ENCODE results near the gene IFI35. TPM values are rescaled to one million over a fixed set of nuclear protein-coding genes. Genes with fewer than 3 reads are reported as not detected.

The IFI35 gene
- total RNA-seq, 2 donors from 2014 or later: 3.0 to 5.1 TPM

DNA sequence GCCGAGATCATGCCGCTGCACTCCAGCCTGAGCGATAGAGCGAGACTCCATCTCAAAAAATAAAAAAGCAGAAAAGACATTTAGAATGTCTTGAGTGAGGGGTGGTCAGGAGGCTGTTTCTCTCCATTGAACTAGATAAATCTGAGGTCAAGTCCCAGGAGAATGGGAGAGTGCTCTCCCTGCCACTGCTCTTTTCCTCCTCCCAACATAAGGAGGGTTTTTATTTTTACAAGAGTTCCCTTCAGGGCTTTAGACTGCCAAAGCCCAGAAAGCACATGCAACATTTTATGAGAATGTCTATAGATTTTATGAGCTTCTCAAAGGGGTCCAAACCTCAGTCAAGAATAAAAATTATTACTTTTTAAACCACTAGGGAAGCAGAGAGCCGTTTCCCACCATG is 20.0 kb downstream of the IFI35 start:
- 97 to 100% methylated on average over 1 to 5 of the region's 5 CpGs for WGBS, 2 experiments (ENCODE audit: insufficient coverage in 1 of 2, insufficient read length in 1 of 2)
- DNase-seq: no peak
- Mint-ChIP-seq H3K4me3 (peak overlapping the region; percentile 70), H3K4me1 (peaks cover 25% of the 10 kb centered on the region), H3K27me3 (ENCODE audit: insufficient read depth) (no peaks in the 10 kb centered on the region), H3K9me3 (no peaks in the 10 kb centered on the region), H3K36me3 (ENCODE audit: low read depth) (peaks cover 21% of the 10 kb centered on the region), H3K27ac (no peak overlapping the region)
- no peak for TF ChIP-seq CTCF (conservative IDR thresholded peaks at IDR 0.05)
- no peaks in the 10 kb centered on the region for H3K27me3 ChIP-seq (ENCODE audit: control insufficient read depth, insufficient read depth, low read length, poor library complexity, severe bottlenecking)
- no peak overlapping the region for H3K27ac ChIP-seq (ENCODE audit: low read depth, low read length)
- H3K4me3 ChIP-seq (ENCODE audit: low read length): no peak overlapping the region
- H3K36me3 ChIP-seq (ENCODE audit: control insufficient read depth, insufficient read depth, low read length): no peaks in the 10 kb centered on the region
- H3K9ac ChIP-seq (ENCODE audit: extremely low read depth, low read length, poor library complexity, severe bottlenecking): no peak overlapping the region
- no peaks in the 10 kb centered on the region for H3K9me3 ChIP-seq (ENCODE audit: control insufficient read depth, low read length)
- H3K4me1 ChIP-seq (ENCODE audit: control insufficient read depth, insufficient read depth, low read length): peaks cover 4% of the 10 kb centered on the region

- no peak overlapping the region for H3K27ac Mint-ChIP-seq
- Histone ChIP-seq H3K9me3 (ENCODE audit: control insufficient read depth, low read length) (no peaks in the 10 kb centered on the region), H3K27ac (ENCODE audit: low read depth, low read length) (no peak overlapping the region), H3K27me3 (ENCODE audit: control insufficient read depth, insufficient read depth, low read length, poor library complexity, severe bottlenecking) (no peaks in the 10 kb centered on the region), H3K4me1 (ENCODE audit: control insufficient read depth, insufficient read depth, low read length) (peaks cover 5% of the 10 kb centered on the region), H3K9ac (ENCODE audit: extremely low read depth, low read length, poor library complexity, severe bottlenecking) (no peak overlapping the region), H3K36me3 (ENCODE audit: control insufficient read depth, insufficient read depth, low read length) (no peaks in the 10 kb centered on the region), H3K4me3 (ENCODE audit: low read length) (no peak overlapping the region)
- WGBS, 2 experiments (ENCODE audit: insufficient coverage in 1 of 2, insufficient read length in 1 of 2): 79 to 87% methylated on average over 4 to 7 of the region's 9 CpGs
- H3K4me1 Mint-ChIP-seq: peaks cover 28% of the 10 kb centered on the region
- no peak overlapping the region for H3K4me3 Mint-ChIP-seq
- peaks cover 21% of the 10 kb centered on the region for H3K36me3 Mint-ChIP-seq (ENCODE audit: low read depth)
- H3K27me3 Mint-ChIP-seq (ENCODE audit: insufficient read depth): no peaks in the 10 kb centered on the region
- DNase-seq: peak; percentile 80
- TF ChIP-seq CTCF (conservative IDR thresholded peaks at IDR 0.05): no peak
- no peaks in the 10 kb centered on the region for H3K9me3 Mint-ChIP-seq
These were observed 20.8 kb downstream of the IFI35 start for GRCh38 chr17:43027091-43028032.

DNA sequence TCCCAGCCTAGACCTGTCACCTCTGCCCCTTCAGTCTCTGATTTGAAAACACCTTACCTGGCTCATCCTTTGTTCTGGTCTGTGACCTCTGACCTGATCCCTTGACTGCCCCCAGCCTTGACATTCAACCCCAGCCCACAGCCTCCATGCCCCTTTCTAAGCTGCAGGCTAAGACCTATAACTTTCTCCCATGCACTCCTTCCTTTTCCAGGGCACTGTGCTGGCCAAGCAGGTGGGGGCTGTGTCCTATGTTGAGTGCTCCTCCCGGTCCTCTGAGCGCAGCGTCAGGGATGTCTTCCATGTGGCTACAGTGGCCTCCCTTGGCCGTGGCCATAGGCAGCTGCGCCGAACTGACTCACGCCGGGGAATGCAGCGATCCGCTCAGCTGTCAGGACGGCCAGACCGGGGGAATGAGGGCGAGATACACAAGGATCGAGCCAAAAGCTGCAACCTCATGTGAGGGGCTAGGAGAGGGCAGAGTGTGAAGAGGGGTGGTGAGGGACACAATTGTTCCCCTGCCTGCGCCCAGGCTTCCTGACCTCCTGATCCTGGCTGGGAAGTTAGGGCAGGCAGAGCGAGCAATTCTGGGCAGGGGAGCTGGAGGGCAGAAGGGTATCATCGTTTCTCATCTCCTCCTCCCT is 21.8 kb downstream of the IFI35 start:
- WGBS, 2 experiments (ENCODE audit: insufficient coverage in 1 of 2, insufficient read length in 1 of 2): 92 to 97% methylated on average over 10 to 16 of the region's 17 CpGs
- no peak overlapping the region for H3K4me3 Mint-ChIP-seq
- no peak for TF ChIP-seq CTCF (conservative IDR thresholded peaks at IDR 0.05)

More for the DNA sequence above, 21.8 kb downstream of the IFI35 start:
- Histone ChIP-seq H3K27me3 (ENCODE audit: control insufficient read depth, insufficient read depth, low read length, poor library complexity, severe bottlenecking) (no peaks in the 10 kb centered on the region), H3K36me3 (ENCODE audit: control insufficient read depth, insufficient read depth, low read length) (no peaks in the 10 kb centered on the region), H3K9ac (ENCODE audit: extremely low read depth, low read length, poor library complexity, severe bottlenecking) (no peak overlapping the region), H3K4me1 (ENCODE audit: control insufficient read depth, insufficient read depth, low read length) (peaks cover 5% of the 10 kb centered on the region), H3K27ac (ENCODE audit: low read depth, low read length) (no peak overlapping the region), H3K4me3 (ENCODE audit: low read length) (no peak overlapping the region), H3K9me3 (ENCODE audit: control insufficient read depth, low read length) (no peaks in the 10 kb centered on the region)
- Mint-ChIP-seq H3K9me3 (no peaks in the 10 kb centered on the region), H3K27ac (no peak overlapping the region), H3K36me3 (ENCODE audit: low read depth) (peaks cover 21% of the 10 kb centered on the region), H3K27me3 (ENCODE audit: insufficient read depth) (no peaks in the 10 kb centered on the region), H3K4me1 (peaks cover 30% of the 10 kb centered on the region)
- no peak for DNase-seq
